ENCODE results near the gene BCL11B. TPM values are rescaled to one million over a fixed set of nuclear protein-coding genes. Genes with fewer than 3 reads are reported as not detected.
A peak's percentile ranks its signal among the peaks of the same experiment; 100 is the strongest.

The BCL11B gene
- total RNA-seq, 2 donors from 2014 or later: 54.4 to 58.0 TPM

- Mint-ChIP-seq H3K27me3 (ENCODE audit: low read depth) (no peaks in the 10 kb centered on the region), H3K27ac (peak overlapping the region; percentile 77), H3K4me1 (ENCODE audit: low read depth) (peaks cover 96% of the 10 kb centered on the region), H3K36me3 (ENCODE audit: insufficient read depth in 2 of 2) (peaks cover 3 to 18% of the 10 kb centered on the region in 2 donors), H3K9me3 (no peaks in the 10 kb centered on the region), H3K4me3 (peak overlapping the region; percentile 82 to 98)
- DNase-seq (no peak), ATAC-seq (replicated peaks in 1 of 2) (peak; percentile 1 to 11)
These were observed 86.4 kb downstream of the BCL11B start for GRCh38 chr14:99185436-99186068.

- ATAC-seq (replicated peaks in 1 of 2): no peak
- peak overlapping the region; percentile 77 for H3K27ac Mint-ChIP-seq
- peaks cover 95% of the 10 kb centered on the region for H3K4me1 Mint-ChIP-seq (ENCODE audit: low read depth)
- H3K36me3 Mint-ChIP-seq (ENCODE audit: insufficient read depth in 2 of 2): peaks cover 5 to 25% of the 10 kb centered on the region in 2 donors
- no peaks in the 10 kb centered on the region for H3K9me3 Mint-ChIP-seq
- DNase-seq: no peak
- H3K27me3 Mint-ChIP-seq (ENCODE audit: low read depth): no peaks in the 10 kb centered on the region
- H3K4me3 Mint-ChIP-seq: peak overlapping the region; percentile 82 to 98
These were observed 88.3 kb downstream of the BCL11B start for GRCh38 chr14:99183716-99184115.

- ATAC-seq (replicated peaks in 1 of 2) (no peak), DNase-seq (no peak)
- Mint-ChIP-seq H3K4me3 (peak overlapping the region; percentile 82 to 98), H3K27me3 (ENCODE audit: low read depth) (no peaks in the 10 kb centered on the region), H3K27ac (peak overlapping the region; percentile 77), H3K9me3 (no peaks in the 10 kb centered on the region), H3K36me3 (ENCODE audit: insufficient read depth in 2 of 2) (peaks cover 6 to 26% of the 10 kb centered on the region in 2 donors), H3K4me1 (ENCODE audit: low read depth) (peaks cover 99% of the 10 kb centered on the region)
These were observed 88.7 kb downstream of the BCL11B start for GRCh38 chr14:99183311-99183710.

GRCh38 chr14:99182548-99183250 is 89.3 kb downstream of the BCL11B start:
- no peaks in the 10 kb centered on the region for H3K9me3 Mint-ChIP-seq
- ATAC-seq (replicated peaks in 1 of 2) (peak in 1 of 2 donors; percentile 64), DNase-seq (peak in 1 of 2 donors; percentile 63)
- peak overlapping the region; percentile 82 to 98 for H3K4me3 Mint-ChIP-seq
- peaks cover 6 to 28% of the 10 kb centered on the region in 2 donors for H3K36me3 Mint-ChIP-seq (ENCODE audit: insufficient read depth in 2 of 2)
- peaks cover 99% of the 10 kb centered on the region for H3K4me1 Mint-ChIP-seq (ENCODE audit: low read depth)
- no peaks in the 10 kb centered on the region for H3K27me3 Mint-ChIP-seq (ENCODE audit: low read depth)
- H3K27ac Mint-ChIP-seq: peak overlapping the region; percentile 77

GRCh38 chr14:99181804-99182520 is 90.0 kb downstream of the BCL11B start:
- no peak for DNase-seq
- Mint-ChIP-seq H3K4me1 (ENCODE audit: low read depth) (peaks cover 92% of the 10 kb centered on the region), H3K36me3 (ENCODE audit: insufficient read depth in 2 of 2) (peaks cover 7 to 31% of the 10 kb centered on the region in 2 donors), H3K4me3 (peak overlapping the region; percentile 82 to 98), H3K9me3 (no peaks in the 10 kb centered on the region), H3K27ac (peak overlapping the region; percentile 77), H3K27me3 (ENCODE audit: low read depth) (no peaks in the 10 kb centered on the region)
- no peak for ATAC-seq (replicated peaks in 1 of 2)

GRCh38 chr14:99181241-99181640 is 90.8 kb downstream of the BCL11B start:
- ATAC-seq (replicated peaks in 1 of 2): peak in 1 of 2 donors; percentile 4

GRCh38 chr14:99179946-99180345 is 92.1 kb downstream of the BCL11B start:
- peak overlapping the region; percentile 82 to 98 for H3K4me3 Mint-ChIP-seq
- DNase-seq (no peak), ATAC-seq (replicated peaks in 1 of 2) (no peak)

More at GRCh38 chr14:99181241-99181640, 90.8 kb downstream of the BCL11B start:
- peaks cover 84% of the 10 kb centered on the region for H3K4me1 Mint-ChIP-seq (ENCODE audit: low read depth)
- H3K27ac Mint-ChIP-seq: peak overlapping the region; percentile 77
- DNase-seq: no peak
- H3K9me3 Mint-ChIP-seq: no peaks in the 10 kb centered on the region
- peak overlapping the region; percentile 82 to 98 for H3K4me3 Mint-ChIP-seq
- no peaks in the 10 kb centered on the region for H3K27me3 Mint-ChIP-seq (ENCODE audit: low read depth)
- peaks cover 8 to 35% of the 10 kb centered on the region in 2 donors for H3K36me3 Mint-ChIP-seq (ENCODE audit: insufficient read depth in 2 of 2)

GRCh38 chr14:99179506-99179905 is 92.5 kb downstream of the BCL11B start:
- Mint-ChIP-seq H3K27ac (peak overlapping the region; percentile 90), H3K4me1 (ENCODE audit: low read depth) (peaks cover 67% of the 10 kb centered on the region), H3K27me3 (ENCODE audit: low read depth) (no peaks in the 10 kb centered on the region), H3K4me3 (peak overlapping the region; percentile 82 to 98), H3K36me3 (ENCODE audit: insufficient read depth in 2 of 2) (peaks cover 5 to 35% of the 10 kb centered on the region in 2 donors), H3K9me3 (no peaks in the 10 kb centered on the region)
- DNase-seq (no peak), ATAC-seq (replicated peaks in 1 of 2) (no peak)

More at GRCh38 chr14:99179946-99180345, 92.1 kb downstream of the BCL11B start:
- peak overlapping the region; percentile 90 for H3K27ac Mint-ChIP-seq
- H3K27me3 Mint-ChIP-seq (ENCODE audit: low read depth): no peaks in the 10 kb centered on the region
- peaks cover 71% of the 10 kb centered on the region for H3K4me1 Mint-ChIP-seq (ENCODE audit: low read depth)
- no peaks in the 10 kb centered on the region for H3K9me3 Mint-ChIP-seq
- H3K36me3 Mint-ChIP-seq (ENCODE audit: insufficient read depth in 2 of 2): peaks cover 5 to 35% of the 10 kb centered on the region in 2 donors

GRCh38 chr14:99177886-99178835 is 93.8 kb downstream of the BCL11B start:
- Mint-ChIP-seq H3K4me1 (ENCODE audit: low read depth) (peaks cover 54% of the 10 kb centered on the region), H3K4me3 (peak overlapping the region; percentile 48 to 56), H3K27ac (peak overlapping the region; percentile 90), H3K36me3 (ENCODE audit: insufficient read depth in 2 of 2) (peaks cover 5 to 29% of the 10 kb centered on the region in 2 donors), H3K9me3 (no peaks in the 10 kb centered on the region), H3K27me3 (ENCODE audit: low read depth) (no peaks in the 10 kb centered on the region)
- no peak for DNase-seq
- no peak for ATAC-seq (replicated peaks in 1 of 2)

- H3K4me3 Mint-ChIP-seq: no peak overlapping the region
- ATAC-seq (replicated peaks in 1 of 2) (no peak), DNase-seq (no peak)
- no peaks in the 10 kb centered on the region for H3K27me3 Mint-ChIP-seq (ENCODE audit: low read depth)
- H3K4me1 Mint-ChIP-seq (ENCODE audit: low read depth): peaks cover 44% of the 10 kb centered on the region
- peaks cover 5 to 28% of the 10 kb centered on the region in 2 donors for H3K36me3 Mint-ChIP-seq (ENCODE audit: insufficient read depth in 2 of 2)
- peak overlapping the region; percentile 90 for H3K27ac Mint-ChIP-seq
- H3K9me3 Mint-ChIP-seq: no peaks in the 10 kb centered on the region
These were observed 94.8 kb downstream of the BCL11B start for GRCh38 chr14:99177046-99177655.

- ATAC-seq (replicated peaks in 1 of 2): no peak
- H3K27me3 Mint-ChIP-seq (ENCODE audit: low read depth): no peaks in the 10 kb centered on the region
- H3K9me3 Mint-ChIP-seq: no peaks in the 10 kb centered on the region
- DNase-seq: no peak
- H3K4me3 Mint-ChIP-seq: no peak overlapping the region
- no peak overlapping the region for H3K27ac Mint-ChIP-seq
- H3K4me1 Mint-ChIP-seq (ENCODE audit: low read depth): peaks cover 36% of the 10 kb centered on the region
- peaks cover 5 to 24% of the 10 kb centered on the region in 2 donors for H3K36me3 Mint-ChIP-seq (ENCODE audit: insufficient read depth in 2 of 2)
These were observed 95.6 kb downstream of the BCL11B start for GRCh38 chr14:99176156-99176945.

Measured in activated T-cell treated with anti-CD3 and anti-CD28 coated beads, Interleukin-2, amount 50 U/mL, for 72 hours (primary cell).